Measurements from ENCODE around the gene ENOX1.
"Not testable (repeated sequence)": the region's sequence is repeated elsewhere in the genome, so short reads cannot be mapped to it uniquely, and the experiment has no call there.

The ENOX1 gene

GRCh38 chr13:43168434-43168833, 618.3 kb downstream of the ENOX1 start:
- DNase-seq, result not testable (repeated sequence)

GRCh38 chr13:43167731-43168130, 619.0 kb downstream of the ENOX1 start:
- DNase-seq, result no peak

GRCh38 chr13:43166644-43167457, 619.9 kb downstream of the ENOX1 start:
- DNase-seq, result no peak
